Activated CD4-positive, alpha-beta T cell treated with anti-CD3 and anti-CD28 coated beads, Interleukin-2, amount 50 U/mL, for 1 hour (primary cell): Measurements from ENCODE around the gene TMEM150B.
"Not testable (repeated sequence)": the region's sequence is repeated elsewhere in the genome, so short reads cannot be mapped to it uniquely, and the experiment has no call there.

Experiments
- DNase-seq: peaks from one replicate; pipeline ENCODE4 v3.0.0-alpha.2; 2020

The TMEM150B gene

GRCh38 chr19:55333870-55334269, 8.7 kb upstream of the TMEM150B start:
- DNase-seq: no peak

GRCh38 chr19:55329791-55330190, 4.7 kb upstream of the TMEM150B start:
- not testable (repeated sequence) for DNase-seq

- DNase-seq: not testable (repeated sequence)
These were observed 3.7 kb upstream of the TMEM150B start for GRCh38 chr19:55328774-55329318.

GRCh38 chr19:55324662-55325061, 479 bp downstream of the TMEM150B start:
- DNase-seq: no peak

GRCh38 chr19:55322204-55322885, 2.8 kb downstream of the TMEM150B start:
- no peak for DNase-seq

GRCh38 chr19:55321466-55322137, 3.5 kb downstream of the TMEM150B start:
- DNase-seq: no peak

- DNase-seq: no peak
These were observed 4.2 kb downstream of the TMEM150B start for GRCh38 chr19:55320844-55321419.

- no peak for DNase-seq
These were observed 5.4 kb downstream of the TMEM150B start for GRCh38 chr19:55319785-55320184.

- no peak for DNase-seq
These were observed 8.5 kb downstream of the TMEM150B start for GRCh38 chr19:55316646-55317045.

- DNase-seq: no peak
These were observed 9.1 kb downstream of the TMEM150B start for GRCh38 chr19:55315956-55316525.

- DNase-seq: no peak
These were observed 10.7 kb downstream of the TMEM150B start for GRCh38 chr19:55314396-55314795.

- DNase-seq: no peak
These were observed 12.3 kb downstream of the TMEM150B start for GRCh38 chr19:55312621-55313512.

- DNase-seq: no peak
These were observed 13.3 kb downstream of the TMEM150B start for GRCh38 chr19:55311797-55312196.

GRCh38 chr19:55311397-55311796, 13.7 kb downstream of the TMEM150B start:
- no peak for DNase-seq

GRCh38 chr19:55310498-55310897, 14.6 kb downstream of the TMEM150B start:
- DNase-seq: no peak

- no peak for DNase-seq
These were observed 15.7 kb downstream of the TMEM150B start for GRCh38 chr19:55309448-55309847.

- DNase-seq: no peak
These were observed 16.9 kb downstream of the TMEM150B start for GRCh38 chr19:55308281-55308680.

- no peak for DNase-seq
These were observed 18.4 kb downstream of the TMEM150B start for GRCh38 chr19:55306712-55307111.

GRCh38 chr19:55305983-55306562, 19.1 kb downstream of the TMEM150B start:
- no peak for DNase-seq

GRCh38 chr19:55305491-55305890, 19.6 kb downstream of the TMEM150B start:
- DNase-seq: peak; percentile 57

GRCh38 chr19:55304980-55305379, 20.2 kb downstream of the TMEM150B start:
- no peak for DNase-seq
